Measurements from ENCODE around the gene SFXN1. TPM values are rescaled to one million over a fixed set of nuclear protein-coding genes. Genes with fewer than 3 reads are reported as not detected.
"Not testable (repeated sequence)": the region's sequence is repeated elsewhere in the genome, so short reads cannot be mapped to it uniquely, and the experiment has no call there.

Gene SFXN1
- total and polyA plus RNA-seq, 8 donors = 29.2 to 47.2 (median 38.9) TPM

DNA sequence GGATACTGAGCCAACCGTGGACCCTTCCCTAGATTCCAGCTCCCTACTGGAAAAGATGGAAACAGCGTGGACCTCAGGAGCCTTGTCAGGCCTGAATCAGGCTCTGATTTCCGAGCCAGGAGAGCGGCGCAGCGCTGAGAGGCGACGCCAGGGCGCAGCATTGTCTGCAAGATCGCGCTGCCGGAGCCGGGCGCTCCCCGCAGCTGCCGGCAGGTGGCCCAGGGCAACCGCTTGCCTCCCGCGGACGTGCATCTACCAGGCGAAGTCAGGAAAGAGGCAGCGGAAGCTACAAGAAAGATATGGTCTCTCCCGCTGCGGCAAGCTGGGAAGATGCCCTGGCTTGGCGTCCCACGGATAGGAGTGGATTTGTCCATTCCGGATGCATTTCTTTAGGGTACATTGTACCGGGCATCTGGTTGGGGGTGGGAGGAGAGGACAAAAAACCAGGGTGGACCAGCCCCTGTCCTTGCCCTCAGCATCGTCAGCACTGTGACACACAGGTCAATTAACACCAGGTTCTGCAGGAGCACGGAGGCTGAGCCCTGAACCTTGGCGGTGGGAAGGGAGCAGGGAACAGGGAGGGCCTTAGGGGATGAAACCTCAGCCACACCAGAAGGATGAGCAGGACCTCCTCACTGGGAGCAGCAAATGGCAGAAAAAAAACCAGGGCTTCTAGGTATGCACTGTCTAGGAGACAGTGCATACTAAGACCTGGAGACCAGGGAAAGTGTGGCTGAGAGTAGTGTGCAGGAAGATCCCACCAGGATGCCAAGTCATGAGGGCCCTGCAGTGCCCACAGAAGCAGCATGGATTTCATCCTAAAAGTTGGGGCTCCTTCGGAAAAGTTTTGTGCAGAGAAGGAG is 55.9 kb downstream of the SFXN1 start:
- peaks cover 0 to 15% of the 10 kb centered on the region in 2 donors for H3K4me1 ChIP-seq
- no peak overlapping the region for H3K27ac ChIP-seq
- peaks cover 0 to 15% of the 10 kb centered on the region in 2 donors for H3K36me3 ChIP-seq
- no peak overlapping the region for H3K4me3 ChIP-seq
- no peaks in the 10 kb centered on the region for H3K27me3 ChIP-seq
- ATAC-seq (peak; percentile 100), DNase-seq (peak; percentile 53 to 98 (median 80))
- intact Hi-C loops (cut with DNase I) = loop anchor here (5.0 to 10.0 kb wide), 2 partner anchors 180 to 183 kb away; no protein-coding TSS in a partner anchor
- TF ChIP-seq, protein P1, sequence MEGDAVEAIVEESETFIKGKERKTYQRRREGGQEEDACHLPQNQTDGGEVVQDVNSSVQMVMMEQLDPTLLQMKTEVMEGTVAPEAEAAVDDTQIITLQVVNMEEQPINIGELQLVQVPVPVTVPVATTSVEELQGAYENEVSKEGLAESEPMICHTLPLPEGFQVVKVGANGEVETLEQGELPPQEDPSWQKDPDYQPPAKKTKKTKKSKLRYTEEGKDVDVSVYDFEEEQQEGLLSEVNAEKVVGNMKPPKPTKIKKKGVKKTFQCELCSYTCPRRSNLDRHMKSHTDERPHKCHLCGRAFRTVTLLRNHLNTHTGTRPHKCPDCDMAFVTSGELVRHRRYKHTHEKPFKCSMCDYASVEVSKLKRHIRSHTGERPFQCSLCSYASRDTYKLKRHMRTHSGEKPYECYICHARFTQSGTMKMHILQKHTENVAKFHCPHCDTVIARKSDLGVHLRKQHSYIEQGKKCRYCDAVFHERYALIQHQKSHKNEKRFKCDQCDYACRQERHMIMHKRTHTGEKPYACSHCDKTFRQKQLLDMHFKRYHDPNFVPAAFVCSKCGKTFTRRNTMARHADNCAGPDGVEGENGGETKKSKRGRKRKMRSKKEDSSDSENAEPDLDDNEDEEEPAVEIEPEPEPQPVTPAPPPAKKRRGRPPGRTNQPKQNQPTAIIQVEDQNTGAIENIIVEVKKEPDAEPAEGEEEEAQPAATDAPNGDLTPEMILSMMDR (IDR thresholded peaks at IDR 0.05) = peak; percentile 97 to 98
- H3K9me3 ChIP-seq = no peaks in the 10 kb centered on the region

DNA sequence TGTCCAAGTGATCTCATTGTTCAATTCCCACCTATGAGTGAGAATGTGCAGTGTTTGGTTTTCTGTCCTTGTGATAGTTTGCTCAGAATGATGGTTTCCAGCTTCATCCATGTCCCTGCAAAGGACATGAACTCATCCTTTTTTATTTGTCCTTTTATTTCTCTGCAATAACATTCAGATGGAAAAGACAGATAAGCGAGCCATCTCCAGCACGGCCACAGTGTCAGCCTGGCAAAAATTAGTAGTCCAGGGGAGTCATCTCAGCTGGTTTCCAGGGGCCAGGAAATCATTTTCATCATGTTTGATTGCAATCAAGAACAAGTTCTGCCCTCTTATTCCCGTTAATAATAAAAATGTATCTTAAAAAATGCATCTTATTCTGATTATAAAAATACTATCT is 57.0 kb downstream of the SFXN1 start:
- H3K4me1 ChIP-seq = peaks cover 0 to 15% of the 10 kb centered on the region in 2 donors
- H3K27me3 ChIP-seq, H3K4me3 ChIP-seq, ATAC-seq, H3K27ac ChIP-seq, DNase-seq, H3K9me3 ChIP-seq: not testable (repeated sequence)
- intact Hi-C loops (cut with DNase I) = loop anchor here in 1 of 2 donors (10.0 kb wide), 1 partner anchor 179 kb away; no protein-coding TSS in a partner anchor
- peaks cover 0 to 10% of the 10 kb centered on the region in 2 donors for H3K36me3 ChIP-seq

DNA sequence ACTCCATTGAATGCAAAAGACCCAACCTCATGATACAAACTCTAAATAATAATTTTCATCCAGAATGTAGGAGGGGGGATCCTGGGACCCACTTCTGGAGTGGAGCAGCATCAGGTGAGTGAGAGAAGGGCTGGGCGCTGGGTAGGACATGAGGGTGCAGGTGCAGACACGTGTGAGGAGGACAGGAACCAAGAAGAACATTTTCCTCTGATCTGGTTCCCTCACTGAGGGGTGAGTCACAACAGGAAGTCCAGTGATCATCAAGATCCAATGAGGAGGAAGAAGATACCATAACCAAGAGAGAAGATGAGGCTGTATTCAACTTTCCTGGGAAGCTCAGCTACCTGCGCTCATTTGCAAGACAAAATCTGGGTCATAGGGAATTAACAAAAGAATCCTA is 57.4 kb downstream of the SFXN1 start:
- H3K27ac ChIP-seq = no peak overlapping the region
- no peak overlapping the region for H3K4me3 ChIP-seq
- intact Hi-C loops (cut with DNase I) = loop anchor here in 1 of 2 donors (10.0 kb wide), 1 partner anchor 179 kb away; no protein-coding TSS in a partner anchor
- ATAC-seq (no peak), DNase-seq (no peak)
- peaks cover 0 to 1% of the 10 kb centered on the region in 2 donors for H3K27me3 ChIP-seq
- H3K9me3 ChIP-seq = no peaks in the 10 kb centered on the region
- H3K36me3 ChIP-seq = peaks cover 0 to 6% of the 10 kb centered on the region in 2 donors
- TF ChIP-seq, protein P1 (IDR thresholded peaks at IDR 0.05) = no peak
- peaks cover 0 to 15% of the 10 kb centered on the region in 2 donors for H3K4me1 ChIP-seq

DNA sequence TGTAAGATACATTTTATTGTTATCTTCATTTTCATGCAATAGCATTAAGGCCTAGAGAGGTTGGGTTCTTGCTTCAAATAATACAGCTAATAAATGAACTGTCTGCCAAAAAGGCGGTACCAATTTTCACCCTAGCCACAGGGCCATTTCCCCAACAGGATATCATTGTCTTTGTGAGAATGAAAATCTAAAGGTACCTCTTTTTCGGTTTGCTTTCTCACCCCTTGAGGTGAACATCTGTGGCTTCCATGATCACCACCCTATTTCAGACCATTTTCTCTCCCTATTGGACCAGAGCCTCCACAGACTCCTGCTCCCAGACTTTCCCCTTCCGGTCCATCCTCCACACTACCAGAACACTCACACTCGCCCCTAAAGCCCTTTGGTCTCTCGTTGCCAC is 60.2 kb downstream of the SFXN1 start:
- Histone ChIP-seq H3K9me3 (no peaks in the 10 kb centered on the region), H3K27me3 (peaks cover 0 to 7% of the 10 kb centered on the region in 2 donors), H3K27ac (no peak overlapping the region), H3K36me3 (no peaks in the 10 kb centered on the region), H3K4me3 (no peak overlapping the region), H3K4me1 (peaks cover 0 to 18% of the 10 kb centered on the region in 2 donors)
- ATAC-seq = no peak
- no peak for DNase-seq
- intact Hi-C loops (cut with DNase I) = loop anchor here in 1 of 2 donors (10.0 kb wide), 1 partner anchor 176 kb away; no protein-coding TSS in a partner anchor
- TF ChIP-seq, protein P1 (IDR thresholded peaks at IDR 0.05) = no peak

DNA sequence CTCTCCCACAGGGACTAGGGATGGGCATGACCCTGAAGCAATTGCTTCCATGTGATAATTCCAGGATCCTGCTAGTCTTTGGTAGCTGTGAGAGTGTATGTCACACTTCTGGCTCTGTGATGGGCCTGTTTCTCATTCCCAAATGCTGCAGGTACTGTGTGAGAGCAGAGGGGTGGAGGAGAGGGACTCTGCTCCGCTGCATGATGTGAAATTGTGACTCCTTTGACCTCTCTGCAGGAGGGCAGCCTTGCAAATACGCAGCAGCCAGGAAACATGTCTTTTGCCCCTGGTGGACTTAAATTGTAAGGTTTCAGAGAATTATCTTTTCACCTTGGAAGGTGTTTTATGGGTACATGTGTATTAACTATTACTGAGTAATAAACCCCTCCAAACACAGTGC is 61.6 kb downstream of the SFXN1 start:
- Histone ChIP-seq H3K4me3 (no peak overlapping the region), H3K27ac (no peak overlapping the region), H3K27me3 (peaks cover 0 to 7% of the 10 kb centered on the region in 2 donors), H3K9me3 (no peaks in the 10 kb centered on the region), H3K4me1 (peaks cover 0 to 8% of the 10 kb centered on the region in 2 donors), H3K36me3 (no peaks in the 10 kb centered on the region)
- ATAC-seq (no peak), DNase-seq (no peak)
- intact Hi-C loops (cut with DNase I) = loop anchor here in 1 of 2 donors (10.0 kb wide), 1 partner anchor 175 kb away; no protein-coding TSS in a partner anchor
- TF ChIP-seq, protein P1 (IDR thresholded peaks at IDR 0.05) = no peak
